H1 (cell line): ENCODE measurements around the gene PTPRG. TPM values are rescaled to one million over a fixed set of nuclear protein-coding genes. Genes with fewer than 3 reads are reported as not detected.

Experiments used
- CTCF ChIA-PET: fragments of 300-600 bp; sonication (Branson Sonifier 250); formaldehyde crosslinking; loops from one replicate; lab custom pipeline; 2021; ENCODE audit not compliant: partially characterized antibody; lab: Charles Lee
- POLR2A ChIA-PET: fragments of 300-600 bp; sonication (Branson Sonifier 250); formaldehyde crosslinking; loops from one replicate; lab custom pipeline; 2021; ENCODE audit warnings: inconsistent platforms; ENCODE audit not compliant: partially characterized antibody; lab: Charles Lee
- DNase-seq, 2 experiments: peaks; one replicate each; pipeline versions ENCODE4 v3.0.0 to v3.0.0-alpha.2; 2010 to 2022; ENCODE audit warnings: low spot score in 2 of 2, low read depth in 1 of 2, mixed read lengths in 1 of 2
- FAIRE-seq: peaks from 2 replicates; lab custom pipeline; 2011; peaks lifted over from hg19 to GRCh38; lab: Jason Lieb, UNC
- H2AFZ ChIP-seq: 2 replicates; pipeline ENCODE4 v1.8.1; 2012; ENCODE audit warnings: low read length, inconsistent platforms
- H2AK5ac ChIP-seq: 2 replicates; pipeline ENCODE4 v1.6.1; 2013; ENCODE audit warnings: low read depth, low read length
- H2BK120ac ChIP-seq: replicated peaks from 2 replicates; pipeline ENCODE3; 2013; ENCODE audit warnings: low read depth, low read length, inconsistent platforms
- H2BK12ac ChIP-seq: 2 replicates; pipeline ENCODE4 v1.6.1; 2013; ENCODE audit warnings: low read depth, low read length
- H2BK15ac ChIP-seq: 2 replicates; pipeline ENCODE4 v1.6.1; 2013; ENCODE audit warnings: low read length
- H2BK20ac ChIP-seq: 2 replicates; pipeline ENCODE4 v1.6.1; 2013; ENCODE audit warnings: low read length
- H2BK5ac ChIP-seq: 2 replicates; pipeline ENCODE4 v1.6.1; 2013; ENCODE audit warnings: low read depth, low read length
- H3K14ac ChIP-seq: 2 replicates; pipeline ENCODE4 v1.6.1; 2013; ENCODE audit warnings: inconsistent platforms; ENCODE audit not compliant: insufficient read length
- H3K18ac ChIP-seq: 2 replicates; pipeline ENCODE4 v1.6.1; 2013; ENCODE audit warnings: low read length; ENCODE audit errors: extremely low read depth
- H3K23ac ChIP-seq: 2 replicates; pipeline ENCODE4 v1.6.1; 2013; ENCODE audit warnings: inconsistent platforms; ENCODE audit not compliant: insufficient read length
- H3K23me2 ChIP-seq: 2 replicates; pipeline ENCODE4 v1.6.1; 2013; ENCODE audit warnings: low read depth, low read length
- H3K27ac ChIP-seq: 2 replicates; pipeline ENCODE4 v1.6.1; 2011; ENCODE audit warnings: low read depth, low read length, inconsistent platforms
- H3K27me3 ChIP-seq, 4 experiments: replicated peaks in 1 of 4; 1 replicate in 1 of 4; 2 replicates in 3 of 4; pipeline versions ENCODE4 v1.6.1 to v1.8.1; 2011 to 2013; ENCODE audit warnings: low read length in 3 of 4, mild to moderate bottlenecking in 3 of 4, inconsistent platforms in 2 of 4, mixed read lengths in 2 of 4, moderate library complexity in 1 of 4; ENCODE audit not compliant: control insufficient read depth in 3 of 4, insufficient read depth in 3 of 4; ENCODE audit errors: extremely low read depth in 1 of 4
- H3K36me3 ChIP-seq, 4 experiments: 2 replicates each; pipeline versions ENCODE4 v1.6.1 to v1.8.1; 2011 to 2013; ENCODE audit warnings: mild to moderate bottlenecking in 4 of 4, low read length in 3 of 4, moderate library complexity in 2 of 4, control low read depth in 1 of 4, inconsistent platforms in 1 of 4; ENCODE audit not compliant: insufficient read depth in 4 of 4, control insufficient read depth in 2 of 4
- H3K4ac ChIP-seq: replicated peaks from 2 replicates; pipeline ENCODE3; 2013; ENCODE audit warnings: low read length, low read depth, mixed read lengths, inconsistent platforms; ENCODE audit not compliant: insufficient read length
- H3K4me1 ChIP-seq, 4 experiments: replicated peaks in 1 of 4; 1 replicate in 1 of 4; 2 replicates in 3 of 4; pipeline versions ENCODE4 v1.6.1 to v1.8.1; 2011 to 2013; ENCODE audit warnings: low read length in 3 of 4, inconsistent platforms in 2 of 4, mixed read lengths in 1 of 4; ENCODE audit not compliant: insufficient read depth in 4 of 4, control insufficient read depth in 3 of 4
- H3K4me2 ChIP-seq, 2 experiments: 2 replicates each; pipeline versions ENCODE4 v1.6.1 to v1.8.1; 2011 to 2013; ENCODE audit warnings: low read depth in 2 of 2, low read length in 2 of 2, control low read depth in 1 of 2, inconsistent platforms in 1 of 2, mild to moderate bottlenecking in 1 of 2; ENCODE audit not compliant: insufficient read depth in 1 of 2
- H3K4me3 ChIP-seq, 4 experiments: fragments of 200-600, 300-600 bp in 1 of 4; sonication (generic), shearing (Covaris generic), sonication (Bioruptor Twin) in 1 of 4; 2 replicates each; pipeline versions ENCODE4 v1.5.1 to v1.8.1; 2011 to 2016; ENCODE audit warnings: low read length in 4 of 4, low read depth in 3 of 4, control low read depth in 2 of 4, inconsistent platforms in 2 of 4, mild to moderate bottlenecking in 2 of 4, mixed read lengths in 1 of 4, moderate library complexity in 1 of 4; ENCODE audit not compliant: insufficient read depth in 2 of 4; ENCODE audit errors: extremely low read depth in 1 of 4
- H3K56ac ChIP-seq: replicated peaks from 2 replicates; pipeline ENCODE3; 2013; ENCODE audit warnings: low read depth, mild to moderate bottlenecking, mixed read lengths, low read length, inconsistent platforms; ENCODE audit not compliant: insufficient read length
- H3K79me1 ChIP-seq: 2 replicates; pipeline ENCODE4 v1.6.1; 2013; ENCODE audit warnings: low read depth, low read length, control low read depth
- H3K79me2 ChIP-seq, 2 experiments: 2 replicates each; pipeline versions ENCODE4 v1.6.1 to v1.8.1; 2012 to 2013; ENCODE audit warnings: low read length in 2 of 2, mild to moderate bottlenecking in 2 of 2, inconsistent platforms in 1 of 2; ENCODE audit not compliant: insufficient read depth in 2 of 2, control insufficient read depth in 1 of 2
- H3K9ac ChIP-seq, 4 experiments: replicated peaks in 1 of 4; 1 replicate in 1 of 4; 2 replicates in 3 of 4; pipeline versions ENCODE4 v1.6.1 to v1.8.1; 2011 to 2013; ENCODE audit warnings: low read depth in 3 of 4, low read length in 3 of 4, control low read depth in 2 of 4, mild to moderate bottlenecking in 2 of 4, moderate library complexity in 2 of 4, inconsistent platforms in 1 of 4; ENCODE audit errors: extremely low read depth in 1 of 4
- H3K9me3 ChIP-seq, 2 experiments: 2 replicates each; pipeline versions ENCODE4 v1.6.1 to v1.8.1; 2012 to 2013; ENCODE audit warnings: mild to moderate bottlenecking in 2 of 2, moderate library complexity in 2 of 2, control low read depth in 1 of 2, inconsistent platforms in 1 of 2, low read depth in 1 of 2, low read length in 1 of 2, mixed read lengths in 1 of 2; ENCODE audit not compliant: insufficient read depth in 2 of 2
- H4K20me1 ChIP-seq, 2 experiments: replicated peaks in 1 of 2; 2 replicates each; pipeline versions ENCODE3 to v1.8.1; 2011 to 2013; ENCODE audit warnings: inconsistent platforms in 2 of 2, low read length in 2 of 2, mild to moderate bottlenecking in 1 of 2; ENCODE audit not compliant: insufficient read depth in 2 of 2, control insufficient read depth in 1 of 2
- H4K5ac ChIP-seq: 2 replicates; pipeline ENCODE4 v1.6.1; 2013; ENCODE audit warnings: low read length, low read depth, mixed read lengths, inconsistent platforms; ENCODE audit not compliant: insufficient read length
- H4K8ac ChIP-seq: 2 replicates; pipeline ENCODE4 v1.8.0; 2013; ENCODE audit warnings: mild to moderate bottlenecking, moderate library complexity, low read length, inconsistent platforms; ENCODE audit not compliant: insufficient read depth; ENCODE audit errors: extremely low read depth
- H4K91ac ChIP-seq: replicated peaks from 2 replicates; pipeline ENCODE3; 2013; ENCODE audit warnings: low read length, mixed read lengths, inconsistent platforms; ENCODE audit not compliant: insufficient read length
- CHD1 ChIP-seq: IDR thresholded peaks from 2 replicates; pipeline ENCODE4 v1.6.1; 2012; ENCODE audit warnings: low read depth, low read length, improper control_type of control experiment
- EGR1 ChIP-seq: IDR thresholded peaks from 2 replicates; pipeline ENCODE4 v1.6.1; 2011; ENCODE audit warnings: low read depth, low read length, borderline replicate concordance
- HDAC6 ChIP-seq: IDR thresholded peaks from one replicate; pipeline ENCODE4 v1.7.1; 2012; ENCODE audit warnings: low read depth, mild to moderate bottlenecking, inconsistent platforms, low read length, moderate library complexity
- JUN ChIP-seq: IDR thresholded peaks from 2 replicates; pipeline ENCODE4 v1.6.1; 2011; ENCODE audit warnings: low read depth, mild to moderate bottlenecking, improper control_type of control experiment, low read length
- KDM1A ChIP-seq: fragments of 200-600, 300-600 bp; sonication (generic); IDR thresholded peaks from 2 replicates; pipeline ENCODE4 v1.7.1; 2016; ENCODE audit warnings: mild to moderate bottlenecking, low read length, borderline replicate concordance
- PHF8 ChIP-seq: fragments of 200-600 bp; sonication (generic); conservative IDR thresholded peaks from 2 replicates; pipeline ENCODE4 v1.7.1; 2012; ENCODE audit warnings: low read depth, mild to moderate bottlenecking, inconsistent platforms, low read length, moderate library complexity
- SP1 ChIP-seq: IDR thresholded peaks from 2 replicates; pipeline ENCODE4 v1.6.1; 2011; ENCODE audit warnings: low read depth, low read length
- USF2 ChIP-seq: IDR thresholded peaks from 2 replicates; pipeline ENCODE4 v1.6.1; 2011; ENCODE audit warnings: low read length, improper control_type of control experiment
- WGBS, 2 experiments: shearing (Covaris generic) in 1 of 2; methylation state at CpG; one replicate each; pipeline versions ENCODE4 v1.1.6 to v1.1.7; 2013 to 2015; ENCODE audit warnings: low lambda C conversion rate in 2 of 2, mixed read lengths in 2 of 2, inconsistent platforms in 1 of 2, low coverage in 1 of 2, missing lambda C conversion rate in 1 of 2; ENCODE audit not compliant: insufficient replicate concordance in 2 of 2, insufficient coverage in 1 of 2, insufficient read length in 1 of 2; ENCODE audit errors: extremely low coverage in 1 of 2, missing lambda C conversion rate in 1 of 2; 5-methylcytosine and 5-hydroxymethylcytosine counted together
- polyA plus RNA-seq, 7 experiments: library from polyadenylated mRNA; depleted of rRNA in 3 of 7; stranded (reverse) in 5 of 7; unstranded in 2 of 7; fragments of >200 nt in 5 of 7; fragments of 200-250 nt in 2 of 7; gene quantifications; 1 replicate in 5 of 7; 2 replicates in 1 of 7; 4 replicates in 1 of 7; pipeline versions ENCODE4 v1.2.1 to v1.2.3, GENCODE V29; 2011 to 2013; ENCODE audit warnings: missing spikeins in 2 of 7, mixed read lengths in 2 of 7
- total RNA-seq: library from RNA; stranded (reverse); fragmentation: NEBNext Ultra II Directional; extraction: Animal tissue kit (Norgen Biotek cat#: 25700); gene quantifications from 2 replicates; pipeline ENCODE4 v1.2.1, GENCODE V29; 2021

Gene PTPRG
- total and polyA plus RNA-seq, 2 of the 8 experiments (the other 6 are each of a cell fraction or from before 2014, with no cell fraction given): 23.3 to 96.2 TPM

DNA sequence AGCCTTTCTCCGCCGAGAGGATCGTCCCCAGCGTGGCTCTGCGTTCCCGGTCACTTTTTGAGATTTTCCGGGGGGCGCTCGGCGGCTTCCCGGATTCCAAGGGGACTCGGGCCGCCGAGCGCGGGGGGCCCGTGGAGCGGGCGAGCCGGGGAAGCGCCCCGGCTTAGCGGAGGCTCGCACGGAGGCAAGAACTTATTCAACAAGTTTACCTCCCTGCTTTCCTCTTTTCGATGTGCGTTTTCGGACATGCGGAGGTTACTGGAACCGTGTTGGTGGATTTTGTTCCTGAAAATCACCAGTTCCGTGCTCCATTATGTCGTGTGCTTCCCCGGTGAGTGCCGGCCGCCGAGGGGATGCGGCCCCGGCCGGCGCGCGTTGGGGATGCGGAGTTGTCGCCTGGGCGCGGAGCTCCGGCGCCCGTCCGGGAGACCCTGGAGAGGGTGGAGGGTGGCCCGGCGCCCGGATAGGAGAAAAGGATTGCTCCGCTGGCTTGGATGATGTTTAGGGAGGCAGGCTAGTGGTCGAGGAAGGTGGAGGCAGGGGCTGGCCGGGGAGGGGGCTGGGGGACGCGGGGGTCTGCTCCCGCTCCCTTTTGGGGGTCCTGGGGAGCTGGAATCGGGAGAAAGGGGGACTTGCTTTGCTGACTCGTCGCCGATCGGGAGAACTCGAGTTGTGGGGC, 810 bp downstream of the PTPRG start:
- Histone ChIP-seq H2BK20ac (no peak overlapping the region), H3K79me1 (no peaks in the 10 kb centered on the region), H4K5ac (no peak overlapping the region), H2BK5ac (0 out of 2 replicates have a peak overlapping the region, but pooled peaks have one; percentile 79), H3K23ac (no peak overlapping the region), H3K4me1 (peaks cover 3 to 13% (median 11%) of the 10 kb centered on the region in 4 experiments), H3K23me2 (peaks cover 16% of the 10 kb centered on the region), H3K4ac (peak overlapping the region; percentile 54), H2BK12ac (no peak overlapping the region), H3K27ac (peak overlapping the region; percentile 92; the same call in 1 of the 2 replicates), H3K27me3 (no peaks in the 10 kb centered on the region; a peak in 1 of 7 replicates), H3K18ac (peak overlapping the region; percentile 98), H2BK15ac (no peak overlapping the region), H3K9me3 (no peaks in the 10 kb centered on the region; a peak in 1 of 4 replicates), H3K4me2 (peak overlapping the region; percentile 97), H2AK5ac (no peak overlapping the region; the same call in 1 of the 2 replicates), H2AFZ (no peak overlapping the region), H4K91ac (peak overlapping the region; percentile 47), H4K20me1 (peaks cover 24 to 26% of the 10 kb centered on the region in 2 experiments), H3K9ac (peak overlapping the region; percentile 81 to 98 (median 89)), H3K79me2 (peaks cover 49 to 55% of the 10 kb centered on the region in 2 experiments), H3K56ac (peak overlapping the region; percentile 86), H4K8ac (peak overlapping the region; percentile 80)
- no peak for DNase-seq
- CTCF ChIA-PET: interaction anchor here (1.0 kb wide), 1 partner anchor 22 kb away, joined by 3 read pairs; no protein-coding TSS in a partner anchor
- no peak for FAIRE-seq
- POLR2A ChIA-PET: interaction anchor here (0.5 to 9.3 kb wide), 32 partner anchors 8 to 627 kb away, joined by 3 to 200 read pairs (median 5); no protein-coding TSS in a partner anchor
- 3% methylated on average over 51 of the region's 65 CpGs; no CpG with 5 or more reads in 1 of the 2 experiments for WGBS, 2 experiments
- TF ChIP-seq SP1: no peak
- no peak for TF ChIP-seq HDAC6
- no peak for TF ChIP-seq USF2
- TF ChIP-seq JUN: no peak
- peak; percentile 17; the same call in 1 of the 2 replicates for TF ChIP-seq PHF8
- no peak for TF ChIP-seq EGR1
- TF ChIP-seq KDM1A: no peak
- peak; percentile 55; the same call in 1 of the 2 replicates for TF ChIP-seq CHD1
- TF ChIP-seq, all 59 proteins: peak for 2
- Histone ChIP-seq H2BK120ac (peak overlapping the region; percentile 39), H3K14ac (peak overlapping the region; percentile 89), H3K36me3 (peaks cover 0 to 3% (median 0%) of the 10 kb centered on the region in 4 experiments; a peak in 1 of 8 replicates), H3K4me3 (peak overlapping the region; percentile 58 to 98 (median 87))
